GM19463 (cell line): Measurements from ENCODE around the gene PTMS.

ENCODE experiments used
- ATAC-seq: cut with Tn5 transposase; IDR thresholded peaks from one replicate; pipeline ENCODE4 v1.9.1; 2021; ENCODE audit warnings: mild to moderate bottlenecking, moderate library complexity; ENCODE audit not compliant: unreplicated experiment

Gene PTMS

GRCh38 chr12:6771509-6772330 is 5.6 kb downstream of the PTMS start:
- ATAC-seq: no peak

- no peak for ATAC-seq
Observed at GRCh38 chr12:6772331-6772695, 6.2 kb downstream of the PTMS start, which contains the start of gene LAG3. Gene LAG3 (plus strand): TSS chr12:6772520. CDS start chr12:6772853, 333 bp downstream.

GRCh38 chr12:6772726-6773589 is 6.8 kb downstream of the PTMS start:
- no peak for ATAC-seq

- ATAC-seq: no peak
Observed at GRCh38 chr12:6773590-6774351, 7.6 kb downstream of the PTMS start.

- ATAC-seq: no peak
Observed at GRCh38 chr12:6774499-6775062, 8.4 kb downstream of the PTMS start.

GRCh38 chr12:6775185-6776174 is 9.3 kb downstream of the PTMS start:
- ATAC-seq: no peak

- ATAC-seq: no peak
Observed at GRCh38 chr12:6777386-6777785, 11.2 kb downstream of the PTMS start.

GRCh38 chr12:6778217-6778573 is 12.0 kb downstream of the PTMS start:
- no peak for ATAC-seq

GRCh38 chr12:6778574-6779550 is 12.7 kb downstream of the PTMS start:
- peak; percentile 87 for ATAC-seq

GRCh38 chr12:6779708-6780432 is 13.7 kb downstream of the PTMS start:
- ATAC-seq: no peak

- ATAC-seq: no peak
Observed at GRCh38 chr12:6780573-6780972, 14.4 kb downstream of the PTMS start.

GRCh38 chr12:6782119-6782518 is 16.0 kb downstream of the PTMS start:
- no peak for ATAC-seq

- ATAC-seq: no peak
Observed at GRCh38 chr12:6782850-6783566, 16.8 kb downstream of the PTMS start.

GRCh38 chr12:6783828-6784227 is 17.7 kb downstream of the PTMS start:
- no peak for ATAC-seq

GRCh38 chr12:6784296-6784695 is 18.1 kb downstream of the PTMS start:
- no peak for ATAC-seq

GRCh38 chr12:6784761-6785160 is 18.6 kb downstream of the PTMS start:
- no peak for ATAC-seq

- no peak for ATAC-seq
Observed at GRCh38 chr12:6786416-6787094, 20.4 kb downstream of the PTMS start.
